Mammary epithelial cell (primary cell): Measurements from ENCODE around the gene CCDC91.

Experiments
- EZH2 ChIP-seq: IDR thresholded peaks from 2 replicates; pipeline ENCODE4 v1.6.1; 2012; ENCODE audit warnings: low read length, inconsistent platforms, borderline replicate concordance
- TF ChIP-seq, protein P1 (sequence below), 2 donors: IDR thresholded peaks in 1 of 2; conservative IDR thresholded peaks in 1 of 2; 2 replicates each; pipeline ENCODE4 v1.5.1; 2011 to 2012; ENCODE audit warnings: inconsistent platforms in 2 of 2, low read length in 2 of 2, mild to moderate bottlenecking in 2 of 2, control low read depth in 1 of 2, low read depth in 1 of 2; ENCODE audit not compliant: insufficient read depth in 1 of 2; ENCODE audit errors: extremely low read depth in 1 of 2

DNA sequence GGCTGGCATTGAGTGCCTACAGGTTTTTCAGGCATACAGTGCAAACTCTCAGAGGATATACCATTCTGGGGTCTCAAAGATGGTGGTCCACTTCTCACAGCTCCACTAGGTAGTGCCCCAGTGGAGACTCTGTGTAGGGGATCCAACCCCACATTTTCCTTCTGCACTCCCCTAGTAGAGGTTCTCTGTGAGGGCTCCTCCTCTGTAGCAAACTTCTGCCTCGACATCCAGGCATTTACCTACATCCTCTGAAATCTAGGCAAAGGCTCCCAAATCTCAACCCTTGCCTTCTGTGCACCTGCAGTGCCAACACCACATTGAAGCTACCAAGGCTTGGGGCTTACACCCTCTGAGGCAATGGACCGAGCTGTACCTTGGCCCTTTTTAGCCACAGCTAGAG, 179.2 kb downstream of the CCDC91 start:
- TF ChIP-seq, protein P1, sequence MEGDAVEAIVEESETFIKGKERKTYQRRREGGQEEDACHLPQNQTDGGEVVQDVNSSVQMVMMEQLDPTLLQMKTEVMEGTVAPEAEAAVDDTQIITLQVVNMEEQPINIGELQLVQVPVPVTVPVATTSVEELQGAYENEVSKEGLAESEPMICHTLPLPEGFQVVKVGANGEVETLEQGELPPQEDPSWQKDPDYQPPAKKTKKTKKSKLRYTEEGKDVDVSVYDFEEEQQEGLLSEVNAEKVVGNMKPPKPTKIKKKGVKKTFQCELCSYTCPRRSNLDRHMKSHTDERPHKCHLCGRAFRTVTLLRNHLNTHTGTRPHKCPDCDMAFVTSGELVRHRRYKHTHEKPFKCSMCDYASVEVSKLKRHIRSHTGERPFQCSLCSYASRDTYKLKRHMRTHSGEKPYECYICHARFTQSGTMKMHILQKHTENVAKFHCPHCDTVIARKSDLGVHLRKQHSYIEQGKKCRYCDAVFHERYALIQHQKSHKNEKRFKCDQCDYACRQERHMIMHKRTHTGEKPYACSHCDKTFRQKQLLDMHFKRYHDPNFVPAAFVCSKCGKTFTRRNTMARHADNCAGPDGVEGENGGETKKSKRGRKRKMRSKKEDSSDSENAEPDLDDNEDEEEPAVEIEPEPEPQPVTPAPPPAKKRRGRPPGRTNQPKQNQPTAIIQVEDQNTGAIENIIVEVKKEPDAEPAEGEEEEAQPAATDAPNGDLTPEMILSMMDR (conservative IDR thresholded peaks at IDR 0.05 in 1 of 2, IDR thresholded peaks at IDR 0.05 in 1 of 2; ENCODE audit: extremely low read depth in 1 of 2, insufficient read depth in 1 of 2, low read depth in 1 of 2, low read length in 2 of 2), result no peak
- no peak for TF ChIP-seq EZH2
